Dermis microvascular lymphatic vessel endothelial cell (primary cell): ENCODE data around the gene KRTAP12-3. TPM values are rescaled to one million over a fixed set of nuclear protein-coding genes. Genes with fewer than 3 reads are reported as not detected.
"Not testable (repeated sequence)": the region's sequence is repeated elsewhere in the genome, so short reads cannot be mapped to it uniquely, and the experiment has no call there.

Source experiments
- DNase-seq, 2 donors: peaks; one replicate each; pipeline versions ENCODE4 v3.0.0 to v3.0.0-alpha.2; 2010; ENCODE audit warnings: low read depth in 2 of 2
- total RNA-seq: library from RNA; depleted of rRNA; stranded (reverse); fragments of >200 nt; gene quantifications from 2 replicates; pipeline ENCODE4 v1.2.1, GENCODE V29; 2014

The KRTAP12-3 gene
- total RNA-seq, 1 donor from 2014 or later, result not detected

DNA sequence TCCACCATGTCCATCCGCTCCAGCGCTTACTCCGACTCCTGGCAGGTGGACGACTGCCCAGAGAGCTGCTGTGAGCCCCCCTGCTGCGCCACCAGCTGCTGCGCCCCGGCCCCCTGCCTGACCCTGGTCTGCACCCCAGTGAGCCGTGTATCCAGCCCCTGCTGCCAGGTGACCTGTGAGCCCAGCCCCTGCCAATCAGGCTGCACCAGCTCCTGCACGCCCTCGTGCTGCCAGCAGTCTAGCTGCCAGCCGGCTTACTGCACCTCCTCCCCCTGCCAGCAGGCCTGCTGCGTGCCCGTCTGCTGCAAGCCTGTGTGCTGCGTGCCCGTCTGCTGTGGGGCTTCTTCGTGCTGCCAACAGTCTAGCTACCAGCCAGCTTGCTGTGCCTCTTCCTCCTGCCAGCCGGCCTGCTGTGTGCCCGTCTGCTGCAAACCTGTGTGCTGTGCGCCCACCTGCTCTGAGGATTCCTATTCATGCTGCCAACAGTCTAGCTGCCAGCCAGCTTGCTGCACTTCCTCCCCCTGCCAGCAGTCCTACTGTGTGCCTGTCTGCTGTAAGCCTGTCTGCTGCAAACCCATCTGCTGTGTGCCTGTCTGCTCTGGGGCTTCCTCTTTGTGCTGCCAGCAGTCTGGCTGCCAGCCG lies 30.4 kb upstream of the KRTAP12-3 start:
- not testable (repeated sequence) for DNase-seq

DNA sequence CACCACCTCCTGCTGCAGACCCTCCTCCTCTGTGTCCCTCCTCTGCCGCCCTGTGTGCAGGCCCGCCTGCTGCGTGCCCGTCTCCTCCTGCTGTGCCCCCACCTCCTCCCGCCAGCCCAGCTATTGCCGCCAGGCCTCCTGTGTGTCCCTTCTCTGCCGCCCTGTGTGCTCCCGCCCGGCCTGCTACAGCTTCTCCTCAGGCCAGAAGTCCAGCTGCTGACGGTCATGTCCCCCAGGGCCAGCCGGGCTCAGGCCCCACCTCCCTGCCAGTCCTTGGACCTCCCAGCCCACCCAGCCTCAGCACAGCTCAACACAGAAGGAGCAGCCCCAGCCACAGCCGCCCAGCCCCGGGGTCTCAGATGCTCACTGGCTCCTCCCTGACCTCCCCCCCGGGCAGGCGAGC lies 29.9 kb upstream of the KRTAP12-3 start:
- DNase-seq, result not testable (repeated sequence)

DNA sequence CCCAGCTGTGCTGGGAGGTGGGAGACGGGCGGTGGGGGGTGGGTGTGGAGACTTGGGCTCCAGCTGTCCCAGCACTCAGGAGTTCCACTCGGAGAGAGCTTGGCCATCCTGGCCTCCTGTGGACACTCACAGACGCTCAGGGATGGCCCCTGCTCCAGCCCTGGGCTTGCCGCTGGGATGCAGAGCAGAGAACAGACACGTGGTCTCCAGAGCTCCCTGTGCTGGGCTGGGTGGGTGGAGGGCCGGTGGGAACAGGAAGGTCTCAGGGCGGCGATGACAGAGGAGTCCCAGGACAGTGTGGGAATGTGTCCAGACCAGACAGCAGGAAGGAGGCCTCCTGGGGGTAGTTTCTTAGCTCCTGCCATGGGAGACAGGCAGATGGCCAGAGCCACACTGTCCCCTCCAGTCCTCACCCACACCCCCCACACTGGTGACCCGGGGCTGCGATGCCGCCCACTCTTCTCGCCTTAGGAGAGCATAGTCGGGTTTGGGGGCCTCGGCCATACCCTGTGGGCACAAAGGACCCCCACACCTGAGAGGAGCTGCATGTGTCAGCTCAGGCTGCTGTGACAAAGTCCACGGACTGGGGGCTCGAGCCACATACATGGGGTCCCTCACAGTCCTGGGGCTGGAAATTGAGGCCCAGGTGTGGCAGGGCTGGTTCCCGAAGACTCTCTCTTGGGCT lies 28.9 kb upstream of the KRTAP12-3 start:
- no peak for DNase-seq

DNA sequence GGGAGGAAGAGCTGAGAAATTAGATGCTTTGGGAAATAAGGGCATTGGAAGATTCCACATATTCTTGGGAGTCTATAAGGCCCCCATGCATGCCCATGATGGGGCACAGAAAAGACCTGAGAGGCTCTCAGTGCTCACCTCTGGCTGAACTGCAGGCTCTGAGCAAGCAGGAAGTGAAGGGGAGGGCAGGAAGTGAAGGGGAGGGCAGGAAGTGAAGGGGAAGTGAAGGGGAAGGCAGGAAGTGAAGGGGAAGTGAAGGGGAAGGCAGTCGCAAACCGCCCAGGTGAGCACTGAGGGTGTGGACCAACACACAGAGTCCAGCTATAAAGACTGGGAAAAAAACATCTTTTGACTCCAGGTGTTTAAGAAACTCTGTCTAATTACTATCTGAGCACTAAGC lies 27.3 kb upstream of the KRTAP12-3 start:
- no peak for DNase-seq

DNA sequence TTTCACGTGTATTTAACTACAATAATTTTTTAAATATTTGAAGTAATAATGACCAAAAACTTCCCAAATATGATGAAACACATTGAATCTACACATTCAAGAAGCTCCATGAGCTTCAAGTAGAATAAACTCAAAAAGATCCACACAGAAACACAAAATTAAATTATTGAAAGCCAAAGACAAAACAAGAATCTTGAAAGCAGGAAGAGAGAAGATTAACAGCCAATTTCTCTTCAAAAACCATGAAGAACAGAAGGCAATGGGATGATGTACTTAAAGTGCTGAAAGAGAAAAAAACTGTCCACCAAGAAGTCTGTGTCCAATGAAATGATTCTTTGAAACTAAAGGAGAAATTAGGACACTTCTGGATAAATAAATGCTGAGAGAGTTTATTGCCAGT lies 25.7 kb upstream of the KRTAP12-3 start:
- no peak for DNase-seq

DNA sequence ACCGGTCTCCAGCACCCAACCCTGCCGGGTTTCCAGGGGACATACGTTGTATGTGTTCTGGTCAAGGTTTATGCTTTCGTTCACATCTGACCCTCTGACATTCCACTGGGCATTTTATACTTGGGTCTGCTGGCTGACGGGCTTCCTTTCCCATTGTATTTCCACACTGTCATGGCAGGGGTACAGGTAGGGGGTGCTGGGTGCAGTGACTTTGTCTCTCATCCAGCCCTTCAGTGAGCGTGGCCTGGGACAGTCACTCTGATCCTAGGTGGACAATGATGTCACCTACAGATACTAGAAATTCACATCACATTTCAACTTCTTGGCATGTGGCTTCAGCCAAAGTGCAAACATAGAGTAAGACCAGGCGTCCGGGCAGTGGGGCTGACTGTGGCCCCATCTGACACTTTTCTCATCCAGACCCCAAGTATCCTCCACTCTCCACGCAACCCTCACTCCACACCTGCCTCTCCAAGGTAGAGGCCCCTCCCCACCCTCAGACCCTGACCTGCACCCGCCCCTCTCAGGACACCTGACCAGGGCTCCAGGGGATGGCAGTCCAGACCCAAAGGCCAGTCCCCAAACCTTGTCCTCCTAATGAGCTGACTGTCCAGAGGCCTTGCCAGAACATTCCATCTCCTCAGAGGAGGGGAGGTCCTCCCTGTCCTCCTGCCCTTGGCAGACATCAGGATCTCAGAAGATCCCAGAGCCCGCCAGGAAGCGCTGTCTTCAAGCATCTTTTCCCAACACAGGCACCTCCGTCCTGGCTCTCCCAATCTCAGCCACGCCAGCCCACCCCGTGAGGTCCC lies 21.3 kb upstream of the KRTAP12-3 start:
- DNase-seq, result no peak

DNA sequence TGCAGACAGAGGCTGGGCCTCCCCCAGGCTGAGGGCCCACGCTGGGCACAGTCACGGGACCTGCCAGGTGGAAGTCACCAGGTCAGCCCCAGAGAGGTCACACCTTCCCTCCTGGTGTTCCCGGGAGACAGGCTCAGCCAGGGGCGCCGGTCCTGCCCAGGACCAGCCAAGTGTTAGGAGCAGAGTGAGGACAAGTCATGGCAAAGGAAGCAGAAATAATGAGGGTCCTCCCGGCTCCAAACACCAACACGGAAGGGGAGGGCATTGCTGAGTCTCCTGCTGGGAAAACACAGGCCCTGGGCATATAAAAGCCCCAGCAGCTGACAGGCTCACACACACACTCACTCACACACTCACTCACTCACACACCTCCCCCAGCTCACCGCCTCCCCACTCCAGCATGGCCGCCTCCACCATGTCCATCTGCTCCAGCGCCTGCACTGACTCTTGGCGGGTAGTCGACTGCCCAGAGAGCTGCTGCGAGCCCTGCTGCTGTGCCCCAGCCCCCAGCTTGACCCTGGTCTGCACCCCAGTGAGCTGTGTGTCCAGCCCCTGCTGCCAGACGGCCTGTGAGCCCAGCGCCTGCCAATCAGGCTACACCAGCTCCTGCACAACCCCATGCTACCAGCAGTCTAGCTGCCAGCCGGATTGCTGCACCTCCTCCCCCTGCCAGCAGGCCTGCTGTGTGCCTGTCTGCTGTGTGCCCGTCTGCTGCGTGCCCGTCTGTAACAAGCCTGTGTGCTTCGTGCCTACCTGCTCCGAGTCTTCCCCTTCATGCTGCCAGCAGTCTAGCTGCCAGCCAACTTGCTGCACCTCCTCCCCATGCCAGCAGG lies 20.5 kb upstream of the KRTAP12-3 start, which contains the start of gene KRTAP10-10:
TSS of gene KRTAP10-10 (plus strand) at position 339 of the 833 bp plus-strand sequence. CDS start at position 401, 62 bp downstream.
- no peak for DNase-seq

DNA sequence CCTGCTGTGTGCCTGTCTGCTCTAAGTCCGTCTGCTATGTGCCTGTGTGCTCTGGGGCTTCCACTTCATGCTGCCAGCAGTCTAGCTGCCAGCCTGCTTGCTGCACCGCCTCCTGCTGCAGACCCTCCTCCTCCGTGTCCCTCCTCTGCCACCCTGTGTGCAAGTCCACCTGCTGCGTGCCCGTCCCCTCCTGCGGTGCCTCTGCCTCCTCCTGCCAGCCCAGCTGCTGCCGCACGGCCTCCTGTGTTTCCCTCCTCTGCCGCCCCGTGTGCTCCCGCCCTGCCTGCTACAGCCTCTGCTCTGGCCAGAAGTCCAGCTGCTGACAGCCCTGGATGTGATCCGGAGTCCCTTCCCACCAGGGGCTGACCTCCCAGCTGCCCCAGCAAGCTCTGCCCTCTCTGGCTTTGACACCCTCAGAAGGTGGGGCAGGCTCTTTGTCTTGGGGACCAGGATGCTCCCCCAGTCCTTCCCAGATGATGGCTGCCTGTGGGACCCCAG lies 19.8 kb upstream of the KRTAP12-3 start:
- DNase-seq, result not testable (repeated sequence)

DNA sequence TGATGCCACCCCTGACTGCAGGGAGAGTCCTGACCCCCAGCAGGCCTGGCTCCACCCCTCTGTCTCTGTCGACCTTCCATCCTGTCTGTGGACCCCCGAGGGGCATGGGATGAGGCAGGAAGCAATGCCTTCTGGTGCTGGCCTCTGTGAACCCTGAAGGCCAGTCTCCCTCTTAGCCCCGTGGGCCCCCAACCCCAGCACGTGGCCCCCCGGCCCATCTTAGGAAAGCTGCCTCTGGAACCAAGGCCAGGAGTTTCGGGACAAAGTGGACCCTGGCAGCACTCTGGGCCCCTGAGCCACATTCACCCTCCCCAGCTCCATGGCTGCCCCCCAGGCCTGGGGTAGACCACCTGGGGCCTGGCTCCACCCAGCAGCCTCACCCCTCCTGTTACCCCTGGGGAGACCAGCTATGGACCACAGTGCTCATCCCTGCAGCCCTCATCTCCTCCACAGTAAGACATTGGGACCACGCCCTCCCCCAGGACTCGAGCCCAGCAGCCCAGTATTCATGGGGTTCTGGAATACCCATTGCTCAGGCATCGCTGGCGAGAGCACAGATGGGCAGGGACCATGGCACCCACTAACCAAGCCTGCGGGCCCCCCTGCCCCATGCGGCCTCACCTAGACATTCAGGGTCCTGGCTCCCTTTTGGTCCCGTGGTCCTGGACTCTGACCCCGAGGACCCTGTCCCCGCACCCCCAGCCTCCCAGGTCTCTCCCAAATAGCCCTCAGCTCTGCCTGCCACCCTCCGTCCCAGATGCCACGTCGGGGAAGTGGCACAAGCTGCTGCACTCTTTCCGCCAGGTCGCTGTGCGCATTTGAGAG lies 19.0 kb upstream of the KRTAP12-3 start:
- not testable (repeated sequence) for DNase-seq

DNA sequence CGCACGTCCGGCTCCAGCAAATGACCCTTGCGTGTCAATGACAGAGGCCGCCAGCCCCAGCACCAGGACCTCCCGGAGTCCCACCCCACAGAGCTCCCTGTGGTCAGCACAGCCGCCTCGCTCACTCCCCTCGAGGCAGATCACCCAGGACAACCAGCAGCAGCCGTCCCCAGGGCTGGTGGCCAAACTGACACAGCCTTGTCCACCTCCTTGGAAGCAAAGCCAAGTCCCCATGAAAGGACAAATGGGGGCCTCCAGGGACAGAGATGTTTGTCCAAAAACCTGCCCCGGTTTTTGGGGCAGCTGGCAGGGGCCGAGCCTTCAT lies 18.4 kb upstream of the KRTAP12-3 start:
- DNase-seq, result no peak

DNA sequence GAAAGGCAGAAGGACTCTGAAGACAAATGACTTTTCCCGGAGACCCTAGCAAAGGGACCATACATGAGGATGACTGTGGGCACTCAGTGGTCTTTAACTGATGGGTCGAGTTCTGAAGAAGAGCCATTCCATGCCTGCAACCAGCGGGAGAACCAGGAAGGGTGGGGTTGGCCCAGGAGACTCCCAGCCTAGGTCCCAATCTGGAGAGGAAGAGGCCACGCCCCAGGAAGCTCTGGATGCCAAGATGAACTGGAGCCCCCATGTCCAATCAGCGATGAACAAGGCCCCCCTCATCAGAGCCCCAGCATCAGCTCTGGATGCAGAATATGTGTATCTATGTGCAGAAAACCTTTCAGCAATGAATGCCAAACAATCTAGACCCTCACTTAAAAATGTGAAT lies 17.0 kb upstream of the KRTAP12-3 start:
- DNase-seq, result no peak

DNA sequence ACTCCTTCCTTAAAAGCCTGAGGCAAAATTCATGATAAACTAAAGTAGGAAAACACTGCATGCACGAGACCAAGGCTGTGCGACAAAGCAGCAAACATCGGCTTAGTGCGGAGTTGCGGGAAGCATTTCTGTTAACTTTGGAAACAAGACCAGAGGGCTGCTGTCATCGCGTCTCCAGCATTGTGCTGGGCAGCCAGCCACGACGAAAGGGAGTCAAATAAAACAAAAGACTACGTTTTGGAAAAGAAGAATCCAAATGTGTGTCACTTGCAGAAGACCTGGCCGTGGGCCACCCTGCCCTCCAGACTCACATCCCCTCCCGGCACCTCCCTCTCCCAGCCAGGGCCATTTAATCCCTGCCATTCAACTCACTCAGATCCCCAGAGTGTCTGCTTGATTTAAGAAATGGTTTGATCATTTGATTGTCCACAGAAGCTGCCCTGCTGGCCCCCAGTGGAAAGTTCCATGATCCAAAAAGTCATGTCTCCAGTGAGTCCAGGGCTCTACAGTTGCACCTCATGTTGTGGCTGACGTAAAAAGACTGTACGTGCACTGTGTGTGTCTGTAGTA lies 13.9 kb upstream of the KRTAP12-3 start:
- DNase-seq, result no peak

DNA sequence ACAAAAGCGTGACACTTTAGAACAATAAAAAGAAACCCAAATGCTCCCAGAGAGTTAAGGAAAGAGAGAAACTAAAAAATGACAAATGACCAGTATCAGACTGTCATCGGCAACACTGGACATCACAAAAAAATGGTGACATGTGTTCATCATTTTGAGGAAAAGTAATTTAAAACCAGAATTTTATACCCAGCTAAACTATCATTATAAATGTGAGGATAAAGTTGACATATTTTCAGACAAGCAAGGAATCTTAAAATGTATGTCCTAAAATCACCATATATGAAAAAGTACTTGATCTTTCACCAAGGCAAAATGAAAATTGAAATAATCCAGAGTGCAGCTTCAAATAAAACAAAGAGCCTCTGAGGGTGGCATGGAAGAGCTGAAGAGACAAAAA lies 12.9 kb upstream of the KRTAP12-3 start:
- DNase-seq, result no peak

DNA sequence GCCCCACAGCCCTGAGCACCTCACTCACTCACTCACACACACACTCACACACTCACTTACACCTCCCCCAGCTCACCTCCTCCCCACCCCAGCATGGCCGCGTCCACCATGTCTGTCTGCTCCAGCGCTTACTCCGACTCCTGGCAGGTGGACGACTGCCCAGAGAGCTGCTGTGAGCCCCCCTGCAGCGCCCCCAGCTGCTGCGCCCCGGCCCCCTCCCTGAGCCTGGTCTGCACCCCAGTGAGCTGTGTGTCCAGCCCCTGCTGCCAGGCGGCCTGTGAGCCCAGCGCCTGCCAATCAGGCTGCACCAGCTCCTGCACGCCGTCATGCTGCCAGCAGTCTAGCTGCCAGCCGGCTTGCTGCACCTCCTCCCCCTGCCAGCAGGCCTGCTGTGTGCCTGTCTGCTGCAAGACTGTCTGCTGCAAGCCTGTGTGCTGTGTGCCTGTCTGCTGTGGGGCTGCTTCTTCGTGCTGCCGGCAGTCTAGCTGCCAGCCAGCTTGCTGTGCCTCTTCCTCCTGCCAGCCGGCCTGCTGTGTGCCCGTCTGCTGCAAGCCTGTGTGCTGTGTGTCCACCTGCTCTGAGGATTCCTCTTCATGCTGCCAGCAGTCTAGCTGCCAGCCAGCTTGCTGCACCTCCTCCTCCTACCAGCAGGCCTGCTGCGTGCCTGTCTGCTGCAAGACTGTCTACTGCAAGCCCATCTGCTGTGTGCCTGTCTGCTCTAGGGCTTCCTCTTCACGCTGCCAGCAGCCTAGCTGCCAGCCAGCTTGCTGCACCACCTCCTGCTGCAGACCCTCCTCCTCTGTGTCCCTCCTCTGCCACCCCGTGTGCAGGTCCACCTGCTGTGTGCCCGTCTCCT lies 11.1 kb upstream of the KRTAP12-3 start, which contains the start of gene KRTAP10-11:
TSS of gene KRTAP10-11 (plus strand) at position 49 of the 856 bp plus-strand sequence. CDS start at position 94, 45 bp downstream.
- not testable (repeated sequence) for DNase-seq

DNA sequence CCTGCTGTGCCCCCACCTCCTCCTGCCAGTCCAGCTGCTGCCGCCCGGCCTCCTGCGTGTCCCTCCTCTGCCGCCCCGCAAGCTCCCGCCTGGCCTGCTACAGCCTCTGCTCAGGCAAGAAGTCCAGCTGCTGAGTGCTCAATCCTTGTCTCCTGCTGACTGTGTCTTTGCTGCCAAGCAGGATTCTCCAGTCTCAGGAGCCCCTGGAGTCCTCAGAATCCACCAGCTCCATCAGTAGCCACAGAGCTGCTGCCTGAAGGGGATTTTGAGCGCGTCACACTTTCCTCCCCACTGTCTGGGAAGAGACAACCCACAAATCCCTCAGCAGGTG lies 10.5 kb upstream of the KRTAP12-3 start:
- DNase-seq, result no peak

DNA sequence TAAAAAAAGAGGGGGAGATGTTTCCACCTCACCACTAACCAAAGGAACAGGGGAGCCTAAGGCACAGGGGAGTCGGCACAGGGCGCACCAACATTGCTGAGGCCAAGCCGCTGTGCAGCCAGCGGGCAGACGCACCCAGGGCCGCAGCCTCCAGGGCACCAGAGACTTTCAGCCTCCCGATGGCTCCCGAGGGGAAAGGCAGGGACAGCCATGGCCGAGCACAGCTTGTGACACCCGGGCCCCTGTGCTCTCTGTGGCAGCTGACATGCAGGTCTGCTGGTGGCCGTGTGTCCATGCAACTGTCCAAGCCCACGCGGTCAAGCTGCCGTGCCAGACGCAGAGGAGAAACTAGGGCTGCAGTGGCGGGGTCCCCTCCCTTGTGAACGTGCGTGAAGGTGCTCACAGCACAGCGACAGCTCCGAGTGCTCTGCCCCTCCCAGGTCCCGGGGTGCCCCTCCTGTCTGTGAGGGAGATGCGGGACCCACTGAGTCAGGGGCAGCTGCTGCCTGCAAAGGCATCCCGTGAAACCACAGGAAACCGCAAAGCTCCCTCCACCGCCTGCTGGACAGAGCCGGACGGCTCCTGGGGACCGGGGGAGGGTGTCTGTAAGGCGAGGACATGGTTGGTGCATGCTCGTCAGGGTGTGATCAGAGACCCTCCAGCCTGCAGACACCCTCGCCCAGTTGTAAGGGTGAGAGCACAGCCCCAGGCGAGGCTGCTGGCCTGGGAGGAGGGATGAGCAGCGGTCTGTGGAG lies 9.0 kb upstream of the KRTAP12-3 start:
- no peak for DNase-seq

DNA sequence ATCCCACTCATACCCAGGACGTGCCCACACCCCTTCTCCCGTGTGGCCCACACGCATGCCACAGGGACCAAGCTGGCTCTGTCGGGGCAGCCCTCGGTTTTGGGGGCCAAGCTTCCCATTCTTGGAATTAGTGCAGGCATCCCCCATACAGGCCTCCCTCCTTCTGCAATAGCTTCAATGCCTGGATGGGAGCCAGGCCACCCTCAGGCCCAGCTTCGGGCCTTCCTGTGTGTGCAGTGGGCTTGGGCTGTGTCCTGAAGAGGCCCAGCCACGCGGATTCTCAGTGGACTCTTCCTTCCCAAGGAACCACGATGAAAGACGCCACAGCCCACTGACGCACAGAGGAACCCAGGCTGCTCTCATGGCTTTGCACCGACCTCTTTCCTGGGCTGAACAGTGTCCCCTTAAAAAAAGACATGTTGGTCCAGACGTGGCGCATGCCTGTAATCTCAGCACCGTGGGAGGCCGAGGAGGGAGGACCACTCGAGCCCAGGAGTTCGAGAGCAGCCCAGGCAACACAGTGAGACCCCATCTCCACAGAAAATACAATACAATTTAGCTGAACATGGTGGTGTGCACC lies 8.1 kb upstream of the KRTAP12-3 start:
- DNase-seq, result no peak
